ACC112 (cell line): ENCODE data around the gene NDUFA5.
"Not testable (repeated sequence)": the region's sequence is repeated elsewhere in the genome, so short reads cannot be mapped to it uniquely, and the experiment has no call there.

Experiments used
- H2AFZ ChIP-seq: fragments of 200-600 bp; sonication (generic); one replicate; pipeline ENCODE4 v1.6.0; 2017; ENCODE audit warnings: antibody characterized with exemption, low read length; ENCODE audit not compliant: unreplicated experiment
- H3K27ac ChIP-seq: fragments of 200-600 bp; sonication (generic); 2 replicates; pipeline ENCODE4 v1.5.1; 2014; ENCODE audit warnings: low read depth, mild to moderate bottlenecking, antibody characterized with exemption, low read length, moderate library complexity
- H3K27me3 ChIP-seq: fragments of 200-600 bp; sonication (generic); 2 replicates; pipeline ENCODE4 v1.6.1; 2014; ENCODE audit warnings: mild to moderate bottlenecking, antibody characterized with exemption, low read length, moderate library complexity, mixed read lengths; ENCODE audit not compliant: insufficient read depth
- H3K36me3 ChIP-seq: fragments of 200-600 bp; sonication (generic); 2 replicates; pipeline ENCODE4 v1.6.1; 2016; ENCODE audit warnings: mild to moderate bottlenecking, antibody characterized with exemption, low read length, moderate library complexity, mixed read lengths; ENCODE audit not compliant: insufficient read depth
- H3K4me1 ChIP-seq: fragments of 200-600 bp; sonication (generic); one replicate; pipeline ENCODE4 v1.6.1; 2016; ENCODE audit warnings: low read length, mixed read lengths; ENCODE audit not compliant: insufficient read depth, unreplicated experiment, control insufficient read depth
- H3K4me3 ChIP-seq: fragments of 200-600 bp; sonication (generic); 2 replicates; pipeline ENCODE4 v1.5.1; 2014; ENCODE audit warnings: mild to moderate bottlenecking, low read depth, low read length
- H3K79me2 ChIP-seq: fragments of 200-600 bp; sonication (generic); one replicate; pipeline ENCODE4 v1.6.0; 2016; ENCODE audit warnings: low read length; ENCODE audit not compliant: control insufficient read depth, unreplicated experiment, insufficient read depth

The NDUFA5 gene

DNA sequence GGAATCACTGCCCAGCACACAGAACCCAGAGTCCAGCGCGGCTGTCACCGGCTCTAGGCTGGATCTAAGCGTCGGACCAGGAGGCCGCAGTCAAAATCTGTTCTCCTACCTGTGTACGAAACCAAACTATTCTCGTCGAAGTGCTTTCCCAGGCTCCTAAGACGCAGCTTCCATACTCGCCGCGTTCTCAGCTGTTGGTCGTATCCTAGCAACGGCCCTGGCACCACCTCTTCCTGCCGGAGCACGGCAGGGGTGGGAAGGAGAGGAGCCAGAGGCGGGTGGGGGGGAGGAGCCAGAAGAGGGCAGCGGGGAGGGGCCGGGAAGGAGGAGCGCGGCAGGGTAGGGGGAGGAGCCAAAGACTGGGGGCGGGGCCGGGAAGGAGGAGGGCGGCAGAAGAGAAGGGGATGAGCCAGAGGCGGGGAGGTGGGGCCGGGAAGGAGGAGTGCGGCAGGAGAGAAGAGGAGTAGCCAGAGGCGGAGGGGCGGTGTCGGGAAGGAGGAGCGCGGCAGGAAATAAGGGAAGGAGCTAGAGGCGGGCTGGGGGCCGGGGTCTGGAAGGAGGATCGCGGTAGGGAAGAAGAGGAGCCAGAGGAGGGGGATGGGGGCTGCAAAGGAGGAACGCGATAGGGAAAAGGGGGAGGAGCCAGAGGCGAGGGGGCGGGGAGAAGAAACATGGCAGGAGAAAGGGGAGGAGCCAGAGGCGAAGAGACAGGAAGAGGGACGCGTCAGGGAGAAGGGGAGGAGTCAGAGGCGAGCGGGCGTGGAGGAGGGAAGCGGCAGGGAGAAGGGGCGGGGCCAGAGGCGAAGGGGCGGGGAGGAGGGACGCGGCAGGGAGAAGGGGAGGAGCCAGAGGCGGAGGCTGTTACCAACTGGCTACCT lies 23.0 kb downstream of the NDUFA5 start, which contains the start of gene IQUB:
Gene IQUB, minus strand, starts transcription at position 213 of the 878 bp plus-strand sequence. CDS start 22,255 bp downstream, outside the sequence.
- H3K4me1 ChIP-seq: peaks cover 23% of the 10 kb centered on the region
- peak within 1 kb of the TSS; percentile 91 for H2AFZ ChIP-seq
- H3K79me2 ChIP-seq: no peaks in the 10 kb centered on the region
- no peaks in the 10 kb centered on the region for H3K36me3 ChIP-seq
- peak within 1 kb of the TSS; percentile 61 for H3K27ac ChIP-seq
- H3K27me3 ChIP-seq: peaks cover 9% of the 10 kb centered on the region; the same call in 1 of the 2 replicates
- H3K4me3 ChIP-seq: peak within 1 kb of the TSS; percentile 84

DNA sequence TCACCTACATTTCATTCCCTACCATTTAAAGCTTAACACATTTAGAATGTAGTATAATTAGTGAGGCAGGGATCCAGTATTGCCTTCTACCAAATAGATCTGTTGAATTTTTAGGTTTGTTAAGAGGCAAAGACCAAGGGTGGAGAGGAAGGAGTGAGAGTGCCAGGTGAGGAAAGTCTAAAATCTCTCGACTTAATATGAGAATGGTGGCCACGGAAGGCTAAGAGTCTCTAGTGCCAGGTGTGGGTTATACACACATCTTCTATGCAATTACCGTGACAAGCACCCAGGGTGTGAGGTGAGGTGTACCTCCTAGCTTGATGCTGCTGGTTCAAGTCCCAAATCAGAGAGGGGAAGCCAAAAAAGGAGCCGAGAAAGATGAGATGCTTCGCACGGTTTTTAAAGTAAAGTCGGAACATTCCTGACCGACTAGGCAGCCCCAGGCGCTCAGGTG lies 23.7 kb downstream of the NDUFA5 start:
- Histone ChIP-seq H3K36me3 (no peaks in the 10 kb centered on the region), H2AFZ (peak overlapping the region; percentile 91), H3K27me3 (peaks cover 9% of the 10 kb centered on the region; the same call in 1 of the 2 replicates), H3K27ac (no peak overlapping the region), H3K79me2 (no peaks in the 10 kb centered on the region), H3K4me3 (peak overlapping the region; percentile 84), H3K4me1 (peaks cover 17% of the 10 kb centered on the region)

DNA sequence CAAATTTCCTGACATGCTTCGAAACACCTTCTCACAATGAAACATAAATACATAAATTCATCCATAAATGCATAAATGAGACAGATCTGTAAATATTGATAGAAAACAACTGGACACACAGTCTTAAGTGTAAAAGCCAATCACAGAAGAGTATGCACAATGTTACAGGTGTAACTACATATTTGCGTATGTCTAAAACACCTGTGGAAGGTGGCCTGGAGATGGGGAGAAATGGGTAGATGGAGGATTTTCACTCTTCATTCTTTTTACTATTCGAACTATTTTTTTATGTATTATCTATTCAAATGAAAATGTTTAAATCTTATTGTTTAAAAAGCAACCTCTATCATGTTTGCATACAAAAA lies 24.1 kb downstream of the NDUFA5 start:
- Histone ChIP-seq H3K36me3 (no peaks in the 10 kb centered on the region), H3K4me1 (peaks cover 13% of the 10 kb centered on the region), H2AFZ (no peak overlapping the region), H3K27me3 (peaks cover 9% of the 10 kb centered on the region; the same call in 1 of the 2 replicates), H3K4me3 (peak overlapping the region; percentile 84), H3K79me2 (no peaks in the 10 kb centered on the region), H3K27ac (no peak overlapping the region)

DNA sequence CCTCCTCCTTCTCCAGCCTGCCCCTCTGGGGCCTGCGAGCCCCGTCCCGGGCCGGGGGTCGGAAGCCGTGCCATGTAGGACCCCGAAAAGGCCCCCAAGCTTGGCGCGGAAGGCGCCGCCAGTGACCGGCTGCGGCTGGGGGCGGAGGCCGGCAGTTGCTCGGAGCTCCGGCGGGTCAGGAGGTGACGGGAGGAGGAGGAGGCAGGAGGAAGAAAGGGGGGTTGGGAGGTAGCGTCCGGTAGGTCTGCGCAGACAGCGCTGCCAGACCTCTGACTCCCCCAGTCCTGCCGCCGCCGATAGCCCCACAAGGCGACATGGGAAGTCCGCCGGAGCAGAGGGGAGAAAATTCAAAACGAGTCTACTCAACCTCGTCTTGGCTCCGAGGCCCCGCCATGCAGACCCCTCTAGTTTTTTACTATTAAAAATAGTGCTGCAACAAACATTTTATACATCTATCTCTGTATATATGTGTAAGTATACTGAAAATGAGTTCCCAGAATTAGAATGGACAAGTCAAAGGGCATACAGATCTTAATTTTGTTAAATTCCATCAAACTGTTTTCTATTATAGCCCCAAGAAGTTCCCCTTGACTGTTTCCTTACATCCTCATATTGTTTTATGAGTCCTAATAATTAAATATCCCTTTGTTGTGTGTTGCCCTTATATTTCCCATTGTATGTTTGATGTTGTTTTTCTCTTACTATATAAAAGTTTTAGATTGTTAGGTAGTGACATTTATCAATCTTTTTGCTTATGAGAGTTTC lies 24.6 kb downstream of the NDUFA5 start:
- Histone ChIP-seq H2AFZ (peak overlapping the region; percentile 83), H3K4me3 (peak overlapping the region; percentile 63)
- not testable (repeated sequence) for H3K36me3 ChIP-seq, H3K27me3 ChIP-seq, H3K4me1 ChIP-seq, H3K79me2 ChIP-seq, H3K27ac ChIP-seq

DNA sequence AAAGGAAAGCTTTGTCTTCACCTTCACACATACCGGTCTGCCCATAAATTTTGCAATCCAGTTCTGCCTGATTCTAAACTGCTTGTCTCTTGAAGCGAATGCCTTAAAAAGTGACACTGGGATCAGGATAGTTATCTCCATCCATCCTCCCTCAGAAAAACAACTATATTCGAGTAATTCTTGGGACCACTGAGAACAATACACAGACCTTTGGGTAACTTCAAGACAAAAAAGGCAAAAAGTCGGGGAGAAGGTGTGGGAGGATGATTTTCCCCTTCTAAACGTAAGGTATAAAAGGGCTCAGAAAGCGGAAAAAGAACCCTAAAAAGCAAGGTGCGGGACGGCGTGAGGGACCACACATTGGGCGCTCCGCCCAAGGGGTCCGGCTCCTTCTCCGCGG lies 25.3 kb downstream of the NDUFA5 start:
- H3K27me3 ChIP-seq, H3K27ac ChIP-seq, H3K4me1 ChIP-seq, H3K36me3 ChIP-seq, H3K79me2 ChIP-seq: not testable (repeated sequence)
- Histone ChIP-seq H3K4me3 (peak overlapping the region; percentile 63), H2AFZ (peak overlapping the region; percentile 50)

DNA sequence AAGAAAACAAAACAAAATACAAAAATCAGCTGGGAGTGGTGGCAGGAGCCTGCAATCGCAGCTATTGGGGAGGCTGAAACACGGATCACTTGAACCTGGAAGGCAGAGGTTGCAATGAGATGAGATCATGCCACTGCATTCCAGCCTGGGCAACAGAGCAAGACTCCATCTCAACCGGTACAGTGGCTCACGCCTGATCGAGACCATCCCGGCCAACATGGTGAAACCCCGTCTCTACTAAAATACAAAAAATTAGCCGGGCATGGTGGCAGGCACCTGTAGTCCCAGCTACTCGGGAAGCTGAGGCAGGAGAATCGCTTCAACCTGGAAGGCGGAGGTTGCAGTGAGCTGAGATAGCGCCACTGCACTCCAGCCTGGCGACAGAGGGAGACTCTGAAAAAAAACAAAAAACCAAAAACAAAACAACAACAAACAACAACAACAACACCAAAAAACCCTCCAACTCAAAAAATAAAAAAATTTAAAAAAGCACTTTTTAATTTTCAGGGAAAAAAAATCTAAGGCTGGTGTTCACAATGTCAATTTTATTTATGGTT lies 27.5 kb downstream of the NDUFA5 start:
- not testable (repeated sequence) for H3K27ac ChIP-seq, H3K4me3 ChIP-seq, H3K4me1 ChIP-seq, H3K27me3 ChIP-seq, H3K79me2 ChIP-seq, H3K36me3 ChIP-seq, H2AFZ ChIP-seq

DNA sequence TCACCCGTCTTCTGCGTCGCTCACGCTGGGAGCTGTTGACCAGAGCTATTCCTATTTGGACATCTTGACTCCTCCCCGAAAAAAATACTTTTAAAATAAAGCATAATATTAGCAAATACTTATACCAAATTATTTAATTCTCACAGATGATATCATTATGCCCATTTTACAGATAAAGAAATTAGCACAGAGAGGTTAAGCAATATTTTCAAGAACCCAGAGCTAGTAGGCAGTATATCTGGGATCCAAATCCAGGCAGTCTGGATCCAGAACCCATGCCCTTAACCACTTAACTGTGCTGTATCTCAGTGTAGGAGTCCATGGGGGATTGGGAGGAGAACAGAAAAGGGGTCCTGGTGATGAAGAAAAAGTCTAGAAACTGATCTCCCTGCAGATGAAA lies 29.4 kb downstream of the NDUFA5 start:
- no peak overlapping the region for H3K27ac ChIP-seq

DNA sequence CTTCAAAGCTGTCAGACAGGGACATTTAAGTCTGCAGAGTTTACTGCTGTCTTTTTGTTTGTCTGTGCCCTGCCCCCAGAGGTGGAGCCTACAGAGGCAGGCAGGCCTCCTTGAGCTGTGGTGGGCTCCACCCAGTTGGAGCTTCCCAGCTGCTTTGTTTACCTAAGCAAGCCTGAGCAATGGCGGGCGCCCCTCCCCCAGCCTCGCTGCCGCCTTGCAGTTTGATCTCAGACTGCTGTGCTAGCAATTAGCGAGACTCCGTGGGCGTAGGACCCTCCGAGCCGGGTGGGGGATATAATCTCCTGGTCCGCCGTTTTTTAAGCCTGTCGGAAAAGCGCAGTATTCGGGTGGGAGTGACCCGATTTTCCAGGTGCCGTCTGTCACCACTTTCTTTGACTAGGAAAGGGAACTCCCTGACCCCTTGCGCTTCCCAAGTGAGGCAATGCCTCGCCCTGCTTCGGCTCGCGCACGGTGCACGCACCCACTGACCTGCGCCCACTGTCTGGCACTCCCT lies 29.8 kb downstream of the NDUFA5 start:
- not testable (repeated sequence) for H3K4me1 ChIP-seq, H3K4me3 ChIP-seq, H3K27ac ChIP-seq

More for the DNA sequence above, 29.4 kb downstream of the NDUFA5 start:
- Histone ChIP-seq H3K79me2 (no peaks in the 10 kb centered on the region), H3K36me3 (no peaks in the 10 kb centered on the region), H3K27me3 (peaks cover 3% of the 10 kb centered on the region; the same call in 1 of the 2 replicates), H3K4me1 (no peaks in the 10 kb centered on the region), H3K4me3 (no peak overlapping the region), H2AFZ (no peak overlapping the region)

DNA sequence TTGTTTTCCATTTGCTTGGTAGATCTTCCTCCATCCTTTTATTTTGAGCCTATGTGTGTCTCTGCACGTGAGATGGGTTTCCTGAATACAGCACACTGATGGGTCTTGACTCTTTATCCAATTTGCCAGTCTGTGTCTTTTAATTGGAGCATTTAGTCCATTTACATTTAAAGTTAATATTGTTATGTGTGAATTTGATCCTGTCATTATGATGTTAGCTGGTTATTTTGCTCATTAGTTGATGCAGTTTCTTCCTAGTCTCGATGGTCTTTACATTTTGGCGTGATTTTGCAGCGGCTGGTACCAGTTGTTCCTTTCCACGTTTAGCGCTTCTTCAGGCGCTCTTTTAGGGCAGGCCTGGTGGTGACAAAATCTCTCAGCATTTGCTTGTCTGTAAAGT lies 31.1 kb downstream of the NDUFA5 start:
- H3K27me3 ChIP-seq, H2AFZ ChIP-seq, H3K27ac ChIP-seq, H3K79me2 ChIP-seq, H3K4me3 ChIP-seq, H3K36me3 ChIP-seq, H3K4me1 ChIP-seq: not testable (repeated sequence)

More for the DNA sequence above, 29.8 kb downstream of the NDUFA5 start:
- not testable (repeated sequence) for H3K79me2 ChIP-seq, H3K27me3 ChIP-seq, H2AFZ ChIP-seq, H3K36me3 ChIP-seq

DNA sequence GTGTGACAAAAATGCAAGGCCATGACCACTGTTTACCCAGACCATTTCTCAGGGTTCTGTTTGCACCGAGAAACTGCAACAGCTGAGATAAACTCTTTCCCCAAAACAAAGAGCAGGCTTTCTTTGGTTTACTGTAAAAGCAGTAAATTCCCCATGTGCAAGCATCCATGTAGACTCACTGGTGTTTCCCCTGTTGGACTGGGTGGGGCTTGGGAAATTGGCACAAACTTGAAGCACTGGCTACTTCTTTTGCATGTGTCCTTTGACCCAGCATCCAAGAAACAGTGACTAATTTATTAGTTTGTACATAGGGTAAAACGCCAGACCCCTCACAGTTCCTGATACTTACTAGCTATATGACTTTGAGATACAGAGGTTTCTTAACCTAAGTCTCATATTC lies 35.6 kb downstream of the NDUFA5 start:
- Histone ChIP-seq H3K27me3 (no peaks in the 10 kb centered on the region), H3K27ac (no peak overlapping the region), H3K4me3 (no peak overlapping the region), H3K36me3 (no peaks in the 10 kb centered on the region), H2AFZ (no peak overlapping the region), H3K4me1 (no peaks in the 10 kb centered on the region), H3K79me2 (no peaks in the 10 kb centered on the region)
